ENCODE measurements around the gene ANKAR. TPM values are rescaled to one million over a fixed set of nuclear protein-coding genes. Genes with fewer than 3 reads are reported as not detected.

The ANKAR gene
- total and polyA plus RNA-seq, 9 of the 15 experiments (the other 6 are each of a cell fraction or from before 2014, with no cell fraction given), result 0.04 to 0.52 (median 0.39) TPM

DNA sequence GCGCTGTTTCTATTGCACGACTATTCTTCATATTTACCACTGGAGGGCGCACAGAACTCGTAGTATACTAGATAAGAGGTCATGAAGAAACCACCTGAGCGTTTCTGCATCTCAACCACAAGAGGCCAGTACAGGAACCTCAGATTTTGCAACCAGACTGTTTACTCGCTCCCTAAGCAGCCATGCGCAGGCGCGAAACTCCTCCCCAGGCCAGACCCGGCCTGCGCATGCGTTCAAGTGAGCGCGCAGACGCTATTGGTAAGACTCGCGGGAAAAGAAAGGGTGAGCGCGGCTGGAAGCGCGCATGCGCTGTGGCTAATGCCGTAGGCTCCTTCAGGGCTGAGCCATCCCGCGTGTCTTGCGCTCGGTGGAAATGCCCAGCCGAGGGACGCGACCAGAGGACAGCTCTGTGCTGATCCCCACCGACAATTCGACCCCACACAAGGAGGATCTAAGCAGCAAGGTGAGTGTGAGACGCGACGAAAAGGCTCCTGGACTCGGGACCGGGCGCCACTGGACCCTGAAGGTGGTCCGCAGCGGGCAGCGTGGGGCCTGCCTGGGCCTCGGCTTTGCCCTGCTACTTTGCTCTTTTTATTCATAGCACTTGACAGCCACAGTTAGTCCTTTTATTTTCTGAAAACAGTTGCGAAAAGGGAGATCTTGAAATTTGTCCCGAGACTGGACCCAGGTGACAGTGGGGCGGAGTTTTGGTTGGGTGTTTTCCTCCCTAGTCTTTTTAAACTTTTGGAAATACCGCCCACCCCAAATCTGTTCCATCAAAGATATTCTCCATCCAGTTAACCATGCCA lies 13.1 kb upstream of the ANKAR start, which contains the start of gene ASNSD1 (continued):
- TF ChIP-seq NFE2L1 (tag; IDR thresholded peaks at IDR 0.05; ENCODE audit: borderline replicate concordance, low read depth), result no peak
- TF ChIP-seq ZNF384 (IDR thresholded peaks at IDR 0.05; ENCODE audit: low read depth, low read length), result peak; percentile 41; the same call in 1 of the 2 replicates
- TF ChIP-seq, protein P1, sequence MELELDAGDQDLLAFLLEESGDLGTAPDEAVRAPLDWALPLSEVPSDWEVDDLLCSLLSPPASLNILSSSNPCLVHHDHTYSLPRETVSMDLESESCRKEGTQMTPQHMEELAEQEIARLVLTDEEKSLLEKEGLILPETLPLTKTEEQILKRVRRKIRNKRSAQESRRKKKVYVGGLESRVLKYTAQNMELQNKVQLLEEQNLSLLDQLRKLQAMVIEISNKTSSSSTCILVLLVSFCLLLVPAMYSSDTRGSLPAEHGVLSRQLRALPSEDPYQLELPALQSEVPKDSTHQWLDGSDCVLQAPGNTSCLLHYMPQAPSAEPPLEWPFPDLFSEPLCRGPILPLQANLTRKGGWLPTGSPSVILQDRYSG (tag; conservative IDR thresholded peaks at IDR 0.05; ENCODE audit: low read depth), result no peak
- 0 out of 2 replicates have a peak, but pooled peaks have one; percentile 32 for TF ChIP-seq JUND (IDR thresholded peaks at IDR 0.05; ENCODE audit: borderline replicate concordance, low read depth, low read length)
- TF ChIP-seq JUND (tag; IDR thresholded peaks at IDR 0.05; ENCODE audit: borderline replicate concordance, low read depth, low read length), result no peak; the same call in 2 of the 3 replicates
- TF ChIP-seq, protein P2, sequence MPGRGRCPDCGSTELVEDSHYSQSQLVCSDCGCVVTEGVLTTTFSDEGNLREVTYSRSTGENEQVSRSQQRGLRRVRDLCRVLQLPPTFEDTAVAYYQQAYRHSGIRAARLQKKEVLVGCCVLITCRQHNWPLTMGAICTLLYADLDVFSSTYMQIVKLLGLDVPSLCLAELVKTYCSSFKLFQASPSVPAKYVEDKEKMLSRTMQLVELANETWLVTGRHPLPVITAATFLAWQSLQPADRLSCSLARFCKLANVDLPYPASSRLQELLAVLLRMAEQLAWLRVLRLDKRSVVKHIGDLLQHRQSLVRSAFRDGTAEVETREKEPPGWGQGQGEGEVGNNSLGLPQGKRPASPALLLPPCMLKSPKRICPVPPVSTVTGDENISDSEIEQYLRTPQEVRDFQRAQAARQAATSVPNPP (IDR thresholded peaks at IDR 0.05; ENCODE audit: borderline replicate concordance, insufficient read depth, insufficient read length), result no peak
- no peak for TF ChIP-seq IRF2 (CRISPR knock-in tag; IDR thresholded peaks at IDR 0.05)
- TF ChIP-seq ZNF79 (CRISPR knock-in tag; IDR thresholded peaks at IDR 0.05; ENCODE audit: low read depth), result no peak
- no peak for TF ChIP-seq CAMTA2 (CRISPR knock-in tag; conservative IDR thresholded peaks at IDR 0.05)
- TF ChIP-seq, protein P3, sequence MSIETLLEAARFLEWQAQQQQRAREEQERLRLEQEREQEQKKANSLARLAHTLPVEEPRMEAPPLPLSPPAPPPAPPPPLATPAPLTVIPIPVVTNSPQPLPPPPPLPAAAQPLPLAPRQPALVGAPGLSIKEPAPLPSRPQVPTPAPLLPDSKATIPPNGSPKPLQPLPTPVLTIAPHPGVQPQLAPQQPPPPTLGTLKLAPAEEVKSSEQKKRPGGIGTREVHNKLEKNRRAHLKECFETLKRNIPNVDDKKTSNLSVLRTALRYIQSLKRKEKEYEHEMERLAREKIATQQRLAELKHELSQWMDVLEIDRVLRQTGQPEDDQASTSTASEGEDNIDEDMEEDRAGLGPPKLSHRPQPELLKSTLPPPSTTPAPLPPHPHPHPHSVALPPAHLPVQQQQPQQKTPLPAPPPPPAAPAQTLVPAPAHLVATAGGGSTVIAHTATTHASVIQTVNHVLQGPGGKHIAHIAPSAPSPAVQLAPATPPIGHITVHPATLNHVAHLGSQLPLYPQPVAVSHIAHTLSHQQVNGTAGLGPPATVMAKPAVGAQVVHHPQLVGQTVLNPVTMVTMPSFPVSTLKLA (conservative IDR thresholded peaks at IDR 0.05), result no peak; a peak in 1 of 4 replicates
- no peak for TF ChIP-seq ZNF695 (CRISPR knock-in tag; IDR thresholded peaks at IDR 0.05)
- TF ChIP-seq TARDBP (IDR thresholded peaks at IDR 0.05), result no peak
- TF ChIP-seq NR2C2 (CRISPR knock-in tag; IDR thresholded peaks at IDR 0.05), result no peak
- peak; percentile 51; the same call in 1 of the 2 replicates for TF ChIP-seq NR2C2 (tag; IDR thresholded peaks at IDR 0.05)
- TF ChIP-seq, protein P4, sequence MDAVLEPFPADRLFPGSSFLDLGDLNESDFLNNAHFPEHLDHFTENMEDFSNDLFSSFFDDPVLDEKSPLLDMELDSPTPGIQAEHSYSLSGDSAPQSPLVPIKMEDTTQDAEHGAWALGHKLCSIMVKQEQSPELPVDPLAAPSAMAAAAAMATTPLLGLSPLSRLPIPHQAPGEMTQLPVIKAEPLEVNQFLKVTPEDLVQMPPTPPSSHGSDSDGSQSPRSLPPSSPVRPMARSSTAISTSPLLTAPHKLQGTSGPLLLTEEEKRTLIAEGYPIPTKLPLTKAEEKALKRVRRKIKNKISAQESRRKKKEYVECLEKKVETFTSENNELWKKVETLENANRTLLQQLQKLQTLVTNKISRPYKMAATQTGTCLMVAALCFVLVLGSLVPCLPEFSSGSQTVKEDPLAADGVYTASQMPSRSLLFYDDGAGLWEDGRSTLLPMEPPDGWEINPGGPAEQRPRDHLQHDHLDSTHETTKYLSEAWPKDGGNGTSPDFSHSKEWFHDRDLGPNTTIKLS (IDR thresholded peaks at IDR 0.05; ENCODE audit: borderline replicate concordance, low read depth), result peak; percentile 54; the same call in 1 of the 2 replicates
- TF ChIP-seq ZNF717 (CRISPR knock-in tag; IDR thresholded peaks at IDR 0.05), result no peak
- 0 out of 4 replicates have a peak, but pooled peaks have one; percentile 49 to 74 for TF ChIP-seq TEAD1 (CRISPR knock-in tag; IDR thresholded peaks at IDR 0.05)
- TF ChIP-seq, protein P5, sequence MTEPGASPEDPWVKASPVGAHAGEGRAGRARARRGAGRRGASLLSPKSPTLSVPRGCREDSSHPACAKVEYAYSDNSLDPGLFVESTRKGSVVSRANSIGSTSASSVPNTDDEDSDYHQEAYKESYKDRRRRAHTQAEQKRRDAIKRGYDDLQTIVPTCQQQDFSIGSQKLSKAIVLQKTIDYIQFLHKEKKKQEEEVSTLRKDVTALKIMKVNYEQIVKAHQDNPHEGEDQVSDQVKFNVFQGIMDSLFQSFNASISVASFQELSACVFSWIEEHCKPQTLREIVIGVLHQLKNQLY (CRISPR knock-in tag; conservative IDR thresholded peaks at IDR 0.05), result no peak
- no peak for TF ChIP-seq FOXA1 (IDR thresholded peaks at IDR 0.05; ENCODE audit: borderline replicate concordance)
- TF ChIP-seq, protein P6, sequence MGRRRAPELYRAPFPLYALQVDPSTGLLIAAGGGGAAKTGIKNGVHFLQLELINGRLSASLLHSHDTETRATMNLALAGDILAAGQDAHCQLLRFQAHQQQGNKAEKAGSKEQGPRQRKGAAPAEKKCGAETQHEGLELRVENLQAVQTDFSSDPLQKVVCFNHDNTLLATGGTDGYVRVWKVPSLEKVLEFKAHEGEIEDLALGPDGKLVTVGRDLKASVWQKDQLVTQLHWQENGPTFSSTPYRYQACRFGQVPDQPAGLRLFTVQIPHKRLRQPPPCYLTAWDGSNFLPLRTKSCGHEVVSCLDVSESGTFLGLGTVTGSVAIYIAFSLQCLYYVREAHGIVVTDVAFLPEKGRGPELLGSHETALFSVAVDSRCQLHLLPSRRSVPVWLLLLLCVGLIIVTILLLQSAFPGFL (CRISPR knock-in tag; IDR thresholded peaks at IDR 0.05), result no peak

Data from K562 (cell line).